GM20000 (cell line): ENCODE data around the gene TDRD15.

Experiments
- DNase-seq: peaks from one replicate; pipeline ENCODE4 v3.0.0; 2012; ENCODE audit warnings: low spot score
- CTCF ChIP-seq: IDR thresholded peaks from 2 replicates; pipeline ENCODE4 v1.5.1; 2012; ENCODE audit warnings: mild to moderate bottlenecking, control low read depth; ENCODE audit errors: extremely low read depth, missing control alignments

Gene TDRD15

GRCh38 chr2:21165350-21165749, 41.6 kb downstream of the TDRD15 start:
- DNase-seq, result no peak
- TF ChIP-seq CTCF, result no peak

- no peak for DNase-seq
Measured at GRCh38 chr2:21175895-21176646, 52.3 kb downstream of the TDRD15 start.

DNA sequence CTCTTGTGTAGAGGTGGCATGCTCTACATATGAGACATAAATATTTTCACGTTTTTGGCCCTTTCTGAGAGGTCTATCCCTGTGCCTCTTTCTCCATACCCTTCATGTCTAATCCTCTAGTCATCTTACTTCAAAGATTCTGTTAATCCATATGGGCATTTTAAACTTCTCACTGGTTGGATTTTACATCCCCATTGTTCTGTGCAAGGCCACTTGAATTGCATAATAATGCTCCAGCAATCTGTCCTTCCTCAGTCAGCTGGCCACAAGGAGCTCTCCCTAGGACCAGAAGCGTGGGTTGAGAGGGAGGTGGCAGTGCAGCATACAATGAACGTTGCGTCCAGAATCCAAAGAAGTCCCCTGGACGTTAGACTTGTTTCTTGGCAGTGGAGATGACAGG, 58.2 kb downstream of the TDRD15 start:
- no peak for DNase-seq
- no peak for TF ChIP-seq CTCF

More at GRCh38 chr2:21175895-21176646, 52.3 kb downstream of the TDRD15 start:
- no peak for TF ChIP-seq CTCF

- no peak for DNase-seq
- no peak for TF ChIP-seq CTCF
Measured at GRCh38 chr2:21183306-21183705, 59.5 kb downstream of the TDRD15 start.

- no peak for DNase-seq
- no peak for TF ChIP-seq CTCF
Measured at GRCh38 chr2:21183726-21184125, 60.0 kb downstream of the TDRD15 start.

DNA sequence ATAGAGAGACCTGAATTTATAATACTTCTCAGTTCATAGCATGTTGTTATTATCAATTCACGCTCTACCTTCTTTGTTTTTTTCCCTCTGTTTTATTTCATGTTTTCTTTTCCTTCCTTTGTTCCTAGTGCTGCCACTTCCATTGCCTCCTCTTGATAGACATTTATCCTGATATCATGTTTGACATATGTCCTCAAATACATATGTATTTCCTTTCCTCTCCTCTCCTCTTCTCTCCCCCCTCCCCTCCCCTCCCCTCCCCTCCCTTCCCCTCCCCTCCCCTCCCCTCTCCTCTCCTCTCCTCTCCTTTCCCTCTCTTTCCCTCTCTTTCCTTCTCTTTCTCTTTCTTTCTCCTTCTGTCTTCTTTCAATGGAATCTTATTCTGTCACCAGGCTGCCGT, 67.8 kb downstream of the TDRD15 start:
- TF ChIP-seq CTCF, result no peak
- no peak for DNase-seq
